ENCODE measurements around the gene AGFG1.

DNA sequence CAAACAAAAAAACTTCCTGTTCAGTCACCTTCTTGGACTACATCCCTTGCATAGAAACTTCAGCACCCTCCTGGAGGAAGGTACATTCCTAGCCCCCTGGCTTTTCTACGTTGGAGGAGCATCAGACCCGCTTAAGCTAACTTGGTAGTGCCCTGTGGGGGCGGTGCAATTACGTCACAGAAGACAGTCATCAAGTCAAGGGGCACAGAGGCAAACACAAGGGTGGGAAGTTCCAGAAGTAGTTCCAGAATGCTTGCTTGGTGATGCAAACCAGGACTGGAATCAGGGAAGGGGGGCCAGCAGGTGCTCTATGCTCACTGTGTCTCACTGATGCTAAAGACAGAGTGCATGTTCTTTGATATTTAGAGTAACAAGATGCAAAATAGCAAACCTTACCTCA is 15.2 kb upstream of the AGFG1 start:
- no peak for TF ChIP-seq EP300 (IDR thresholded peaks at IDR 0.05)
- TF ChIP-seq POLR2A (IDR thresholded peaks at IDR 0.05) = no peak
